Esophagus (tissue), 2 donors: Measurements from ENCODE around the gene CPB2. TPM values are rescaled to one million over a fixed set of nuclear protein-coding genes. Genes with fewer than 3 reads are reported as not detected.

Experiments
- H3K27ac ChIP-seq, 2 donors: one replicate each; pipeline ENCODE4 v1.5.1; 2013; ENCODE audit warnings: low read depth in 2 of 2, mild to moderate bottlenecking in 2 of 2, inconsistent platforms in 1 of 2, low read length in 1 of 2, moderate library complexity in 1 of 2
- H3K27me3 ChIP-seq, 2 donors: one replicate each; pipeline ENCODE4 v1.6.1; 2013; ENCODE audit warnings: low read length in 2 of 2, control low read depth in 1 of 2, mild to moderate bottlenecking in 1 of 2; ENCODE audit not compliant: insufficient read depth in 2 of 2, control insufficient read depth in 1 of 2
- H3K36me3 ChIP-seq, 2 donors: one replicate each; pipeline ENCODE4 v1.6.1; 2013; ENCODE audit warnings: low read length in 1 of 2; ENCODE audit not compliant: control insufficient read depth in 2 of 2, insufficient read depth in 2 of 2
- H3K4me1 ChIP-seq, 2 donors: one replicate each; pipeline ENCODE4 v1.6.1; 2013; ENCODE audit warnings: low read length in 1 of 2; ENCODE audit not compliant: control insufficient read depth in 2 of 2, insufficient read depth in 2 of 2
- H3K4me3 ChIP-seq, 2 donors: one replicate each; pipeline ENCODE4 v1.5.1; 2013; ENCODE audit warnings: low read length in 2 of 2, mild to moderate bottlenecking in 2 of 2, low read depth in 1 of 2, moderate library complexity in 1 of 2
- H3K9me3 ChIP-seq, 2 donors: one replicate each; pipeline ENCODE4 v1.6.1; 2013; ENCODE audit warnings: mild to moderate bottlenecking in 2 of 2, low read depth in 1 of 2, low read length in 1 of 2, moderate library complexity in 1 of 2; ENCODE audit not compliant: control insufficient read depth in 2 of 2, insufficient read depth in 1 of 2
- WGBS, 2 donors: extraction: QIAGEN DNeasy Blood & Tissue Kit; methylation state at CpG; one replicate each; pipeline ENCODE4 v1.1.7; 2013; 5-methylcytosine and 5-hydroxymethylcytosine counted together
- polyA plus RNA-seq, 2 donors: library from polyadenylated mRNA; stranded (reverse); fragments of 200-250 nt; gene quantifications; one replicate each; pipeline ENCODE4 v1.2.3, GENCODE V29; 2013
- donor health status: healthy with polysubstance abuse.
- donor health status: Bipolar disorder and iron deficiency.

The CPB2 gene
- polyA plus RNA-seq, 2 donors, result not detected

GRCh38 chr13:46041419-46041839 is 63.4 kb downstream of the CPB2 start:
- peaks cover 0 to 1% of the 10 kb centered on the region in 2 donors for H3K36me3 ChIP-seq
- no peak overlapping the region for H3K4me3 ChIP-seq
- H3K27ac ChIP-seq, result no peak overlapping the region
- H3K4me1 ChIP-seq, result no peaks in the 10 kb centered on the region
- H3K27me3 ChIP-seq, result no peaks in the 10 kb centered on the region
- no peaks in the 10 kb centered on the region for H3K9me3 ChIP-seq
- WGBS, 2 donors, result 95% methylated on average over 4 of the region's 4 CpGs

GRCh38 chr13:46040763-46041162 is 64.1 kb downstream of the CPB2 start:
- Histone ChIP-seq H3K36me3 (peaks cover 0 to 1% of the 10 kb centered on the region in 2 donors), H3K27me3 (no peaks in the 10 kb centered on the region), H3K4me3 (no peak overlapping the region), H3K27ac (no peak overlapping the region), H3K4me1 (no peaks in the 10 kb centered on the region), H3K9me3 (no peaks in the 10 kb centered on the region)
- 76 to 86% methylated on average over 2 of the region's 2 CpGs for WGBS, 2 donors

- Histone ChIP-seq H3K27ac (no peak overlapping the region), H3K27me3 (no peaks in the 10 kb centered on the region), H3K4me3 (no peak overlapping the region), H3K4me1 (no peaks in the 10 kb centered on the region), H3K36me3 (peaks cover 0 to 1% of the 10 kb centered on the region in 2 donors), H3K9me3 (no peaks in the 10 kb centered on the region)
- WGBS, 2 donors, result 94 to 95% methylated on average over 6 of the region's 6 CpGs
These were observed 65.2 kb downstream of the CPB2 start for GRCh38 chr13:46039411-46040182.

- WGBS, 2 donors, result 89 to 95% methylated on average over 4 of the region's 4 CpGs
- peaks cover 0 to 1% of the 10 kb centered on the region in 2 donors for H3K36me3 ChIP-seq
- no peaks in the 10 kb centered on the region for H3K9me3 ChIP-seq
- H3K4me1 ChIP-seq, result no peaks in the 10 kb centered on the region
- no peaks in the 10 kb centered on the region for H3K27me3 ChIP-seq
- H3K4me3 ChIP-seq, result no peak overlapping the region
- H3K27ac ChIP-seq, result no peak overlapping the region
These were observed 66.5 kb downstream of the CPB2 start for GRCh38 chr13:46038296-46038695.

GRCh38 chr13:46035066-46035465 is 69.8 kb downstream of the CPB2 start:
- Histone ChIP-seq H3K4me3 (no peak overlapping the region), H3K27me3 (no peaks in the 10 kb centered on the region), H3K36me3 (peaks cover 0 to 1% of the 10 kb centered on the region in 2 donors), H3K4me1 (no peaks in the 10 kb centered on the region), H3K27ac (no peak overlapping the region), H3K9me3 (no peaks in the 10 kb centered on the region)
- WGBS, 2 donors, result 66 to 74% methylated on average over 2 of the region's 2 CpGs

- H3K27me3 ChIP-seq, result no peaks in the 10 kb centered on the region
- H3K9me3 ChIP-seq, result no peaks in the 10 kb centered on the region
- no peaks in the 10 kb centered on the region for H3K4me1 ChIP-seq
- no peak overlapping the region for H3K4me3 ChIP-seq
- no peaks in the 10 kb centered on the region for H3K36me3 ChIP-seq
- H3K27ac ChIP-seq, result no peak overlapping the region
These were observed 72.5 kb downstream of the CPB2 start for GRCh38 chr13:46032341-46032740.

GRCh38 chr13:46031581-46032263 is 73.1 kb downstream of the CPB2 start:
- Histone ChIP-seq H3K4me1 (no peaks in the 10 kb centered on the region), H3K36me3 (no peaks in the 10 kb centered on the region), H3K9me3 (no peaks in the 10 kb centered on the region), H3K27ac (no peak overlapping the region), H3K27me3 (no peaks in the 10 kb centered on the region), H3K4me3 (no peak overlapping the region)
- WGBS, 2 donors, result 85 to 89% methylated on average over 4 of the region's 4 CpGs

GRCh38 chr13:46025157-46025556 is 79.7 kb downstream of the CPB2 start:
- Histone ChIP-seq H3K36me3 (no peaks in the 10 kb centered on the region), H3K27me3 (no peaks in the 10 kb centered on the region), H3K4me3 (no peak overlapping the region), H3K4me1 (no peaks in the 10 kb centered on the region), H3K27ac (no peak overlapping the region), H3K9me3 (no peaks in the 10 kb centered on the region)
- WGBS, 2 donors, result 96 to 99% methylated on average over 4 of the region's 4 CpGs

GRCh38 chr13:46022481-46022880 is 82.4 kb downstream of the CPB2 start:
- H3K27ac ChIP-seq, result no peak overlapping the region
- WGBS, 2 donors, result 89 to 94% methylated on average over 2 of the region's 2 CpGs
- H3K9me3 ChIP-seq, result no peaks in the 10 kb centered on the region
- H3K36me3 ChIP-seq, result peaks cover 0 to 3% of the 10 kb centered on the region in 2 donors
- H3K4me3 ChIP-seq, result no peak overlapping the region
- H3K4me1 ChIP-seq, result no peaks in the 10 kb centered on the region
- no peaks in the 10 kb centered on the region for H3K27me3 ChIP-seq

GRCh38 chr13:46016216-46016615 is 88.6 kb downstream of the CPB2 start:
- no peak overlapping the region for H3K4me3 ChIP-seq
- no peaks in the 10 kb centered on the region for H3K27me3 ChIP-seq
- peaks cover 3 to 4% of the 10 kb centered on the region in 2 donors for H3K36me3 ChIP-seq
- no peaks in the 10 kb centered on the region for H3K9me3 ChIP-seq
- H3K27ac ChIP-seq, result no peak overlapping the region
- H3K4me1 ChIP-seq, result no peaks in the 10 kb centered on the region
